GM11168 (cell line): Measurements from ENCODE around the gene TECTB.
"Not testable (repeated sequence)": the region's sequence is repeated elsewhere in the genome, so short reads cannot be mapped to it uniquely, and the experiment has no call there.

Experiments used
- in situ Hi-C: fragments of 300-500 bp; cut with MboI; formaldehyde crosslinking; loops from one replicate; pipeline ENCODE4 v1.12.0; 2022; ENCODE audit warnings: low sequenced_read_pairs; ENCODE audit not compliant: unreplicated experiment

The TECTB gene

DNA sequence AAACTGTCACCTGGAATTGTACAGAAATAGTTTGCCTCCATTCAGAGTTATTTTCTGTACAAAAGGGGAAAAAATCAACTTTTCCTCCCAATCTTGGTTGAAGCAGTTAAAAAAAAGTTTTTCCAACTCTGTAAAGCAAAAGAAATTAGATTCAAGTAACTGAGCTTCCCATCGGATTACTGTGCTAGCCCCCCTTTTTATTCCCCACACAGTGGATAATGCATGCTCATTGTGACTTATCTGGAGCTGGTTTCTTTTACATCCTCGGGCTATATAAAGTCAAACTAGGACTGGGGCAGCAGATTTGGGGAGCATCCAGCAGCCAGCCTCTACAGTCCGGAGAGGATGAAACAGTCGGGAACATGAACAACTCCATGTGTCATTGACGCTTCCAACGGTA, at the start of gene TECTB:
TECTB (plus strand) TSS at position 301 of the 400 bp plus-strand sequence. CDS start 335 bp downstream, outside the sequence.
- in situ Hi-C loops: no loop called here

DNA sequence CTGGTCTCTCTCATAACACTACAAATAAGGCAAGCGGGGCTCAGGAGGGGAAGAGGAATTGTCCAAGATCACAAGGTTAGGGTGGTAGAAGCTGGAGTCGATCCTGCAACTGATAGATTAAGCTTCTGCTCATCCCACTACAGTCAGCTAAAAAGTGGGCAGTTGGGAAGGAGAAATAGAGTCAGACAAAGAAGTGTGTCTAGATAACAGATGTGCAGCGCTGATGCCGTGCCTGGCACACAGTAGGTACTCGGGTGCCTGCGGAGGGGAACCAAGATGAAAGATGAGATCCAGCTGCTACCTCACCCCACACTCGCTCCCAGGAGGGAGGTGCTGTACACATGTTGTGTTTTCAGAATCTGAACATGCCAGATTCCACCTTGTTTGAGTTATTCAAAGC, 48.1 kb upstream of the TECTB start:
- in situ Hi-C loops: no loop called here

DNA sequence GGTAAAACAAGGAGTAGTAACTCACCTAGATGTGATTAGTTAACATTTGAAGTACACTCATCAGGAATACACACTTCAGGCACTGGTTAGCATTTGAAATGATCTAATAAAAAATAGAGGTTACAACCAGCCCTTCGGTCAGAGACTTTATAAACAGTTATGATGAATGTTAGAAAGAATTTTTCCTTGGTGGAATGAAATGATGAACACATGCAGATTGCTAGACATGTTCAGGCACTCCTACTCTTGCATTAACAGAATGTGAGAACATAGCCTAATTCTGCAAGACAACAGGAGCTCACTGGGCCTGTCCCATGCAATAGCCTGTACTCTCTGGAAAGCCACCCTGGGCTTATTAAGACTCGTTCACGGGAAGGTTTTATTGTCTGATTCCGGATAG, 47.3 kb upstream of the TECTB start:
- in situ Hi-C loops: no loop called here

DNA sequence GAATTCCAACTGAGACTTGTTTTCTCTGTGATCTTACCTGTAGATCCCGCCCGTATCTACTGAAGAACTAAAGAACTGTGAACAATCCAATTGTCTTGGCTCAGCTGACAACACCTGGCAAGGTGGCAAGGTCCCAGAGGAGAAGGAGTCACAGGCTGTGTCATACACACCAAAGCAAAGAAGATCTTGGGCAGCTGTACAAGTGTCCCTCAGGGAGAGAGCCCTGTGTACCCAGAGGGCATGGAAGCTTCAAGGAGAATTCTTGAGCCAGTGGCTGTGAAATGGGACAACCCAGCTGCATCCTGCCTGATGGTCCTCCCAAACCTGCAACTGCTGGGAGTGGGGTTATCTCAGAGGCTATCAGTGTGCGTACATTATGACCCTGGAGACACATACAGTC, 46.7 kb upstream of the TECTB start:
- in situ Hi-C loops: no loop called here

DNA sequence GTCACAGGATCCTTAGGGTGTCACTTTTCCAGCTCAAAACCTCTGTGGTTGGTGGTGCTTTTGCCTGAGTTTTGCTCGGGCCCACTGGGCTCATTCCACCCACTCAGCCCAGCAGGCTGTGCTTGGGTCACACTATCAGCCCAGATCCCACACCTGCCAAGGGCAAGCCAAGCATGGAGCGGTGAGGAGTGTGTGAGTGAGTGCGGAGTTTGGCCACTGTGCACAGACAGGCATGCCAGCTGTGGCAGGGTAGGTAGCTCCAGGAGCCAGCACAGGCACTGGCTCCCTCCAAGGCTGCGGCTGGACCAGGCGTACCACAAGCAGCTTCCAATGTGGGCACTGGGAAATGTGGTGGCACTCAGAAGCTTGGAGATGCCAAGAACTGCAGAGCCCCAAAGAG, 43.9 kb upstream of the TECTB start:
- in situ Hi-C loops: no loop called here

DNA sequence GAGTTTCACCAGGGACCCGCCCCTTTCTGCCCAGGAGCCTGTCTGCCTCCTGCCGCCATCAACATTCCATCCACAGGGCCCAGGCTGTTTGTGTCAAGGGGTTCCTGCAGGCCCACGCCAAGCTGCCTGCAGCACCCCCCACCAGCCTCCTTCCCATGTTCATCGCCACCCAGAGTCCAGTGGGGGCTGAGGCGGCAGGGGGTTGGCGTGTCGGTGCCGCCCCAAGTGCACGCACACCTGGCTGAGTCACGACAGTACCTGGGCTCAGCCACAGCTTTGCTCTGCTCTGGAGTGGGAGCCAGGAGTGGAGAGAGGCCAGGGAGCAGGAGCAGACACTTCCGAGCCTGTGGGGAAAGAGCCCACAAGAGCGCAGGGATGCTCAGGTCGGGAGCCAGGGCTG, 42.8 kb upstream of the TECTB start:
- in situ Hi-C loops: no loop called here

DNA sequence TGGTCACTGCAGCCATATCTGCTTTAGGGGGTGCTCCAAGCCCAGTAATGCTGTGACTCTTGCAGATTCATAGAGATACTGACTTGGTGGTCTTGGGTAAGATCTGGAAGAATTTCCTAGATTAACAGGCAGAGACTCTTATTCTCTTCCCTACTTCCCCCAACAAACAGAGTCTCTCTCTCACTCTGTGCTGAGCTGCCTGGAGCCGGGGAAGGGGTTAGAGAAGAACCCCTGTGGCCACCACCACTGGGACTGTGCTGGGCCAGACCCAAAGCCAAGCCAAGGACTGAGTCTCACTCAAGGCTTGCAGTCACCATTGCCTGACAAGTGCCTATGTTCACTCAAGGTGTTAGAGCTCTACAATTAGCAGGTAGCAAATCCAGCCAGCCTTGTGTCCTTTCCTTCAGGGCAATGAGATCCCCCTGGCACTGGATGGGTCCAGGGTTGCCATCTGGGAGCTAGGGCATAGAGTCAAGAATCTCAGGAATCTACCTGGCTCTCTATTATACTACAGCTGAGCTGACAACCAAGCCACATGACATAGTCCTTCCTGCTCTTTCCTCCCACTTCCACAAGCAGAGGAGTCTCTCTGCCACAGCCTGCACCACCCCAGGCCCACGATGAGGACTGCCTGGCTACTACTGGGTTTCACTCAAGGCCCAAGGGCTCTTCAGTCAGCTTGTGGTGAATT, 41.4 kb upstream of the TECTB start:
- in situ Hi-C loops: no loop called here

DNA sequence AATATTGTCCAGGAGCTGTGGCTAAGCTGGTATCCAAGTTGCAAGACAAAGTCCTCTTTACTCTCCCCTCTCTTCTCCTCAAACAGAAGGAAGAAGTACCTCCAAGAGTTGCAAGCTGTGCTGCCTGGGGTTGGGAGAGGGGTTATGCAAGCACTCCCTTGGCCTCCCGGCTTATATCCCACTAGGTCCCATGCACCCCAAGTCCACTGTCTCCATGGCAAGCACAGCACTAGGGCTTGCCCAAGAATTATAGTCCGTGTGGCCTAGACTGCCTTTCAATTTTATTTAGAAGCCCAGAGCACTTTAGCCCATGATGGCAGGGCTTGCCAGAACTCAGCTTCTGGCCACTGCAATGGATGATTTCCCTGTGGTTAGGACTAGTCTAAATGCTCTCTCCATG, 40.4 kb upstream of the TECTB start:
- in situ Hi-C loops: no loop called here

DNA sequence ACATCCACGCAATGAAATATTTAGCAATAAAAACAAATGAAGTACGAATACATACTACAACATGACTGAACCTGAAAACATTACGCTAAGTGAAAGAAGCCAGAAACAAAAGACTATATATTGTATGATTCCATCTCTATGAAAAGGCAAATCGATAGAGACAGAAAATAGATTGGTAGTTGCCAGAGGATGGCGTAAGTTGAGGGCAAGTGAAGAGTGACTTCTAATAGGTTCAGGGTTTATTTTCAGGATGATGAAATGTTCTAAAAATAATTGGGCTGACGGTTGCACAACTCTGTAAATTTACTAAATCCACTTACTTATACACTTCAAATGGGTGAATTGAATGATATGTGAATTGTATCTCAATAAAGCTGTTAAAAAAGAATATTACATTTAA, 39.5 kb upstream of the TECTB start:
- in situ Hi-C loops: no loop called here

DNA sequence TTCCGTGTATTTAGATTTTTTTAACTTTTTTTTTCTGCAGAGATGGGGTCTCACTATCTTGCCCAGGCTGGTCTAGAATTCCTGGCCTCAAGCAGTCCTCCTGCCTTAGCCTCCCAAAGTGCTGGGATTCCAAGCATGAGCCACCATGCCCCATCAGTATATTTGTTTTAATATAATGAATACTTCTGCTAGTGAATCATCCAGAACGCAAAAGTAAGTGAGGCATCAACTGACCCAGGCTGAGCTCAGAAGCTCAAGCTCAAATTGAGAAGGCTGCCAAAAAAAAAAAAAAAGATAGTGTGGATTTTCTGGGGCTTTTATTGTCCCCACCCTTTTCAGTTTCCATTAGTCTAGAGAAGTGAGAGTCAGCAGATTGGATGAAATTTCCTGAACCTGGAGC, 39.0 kb upstream of the TECTB start:
- in situ Hi-C loops: no loop called here

DNA sequence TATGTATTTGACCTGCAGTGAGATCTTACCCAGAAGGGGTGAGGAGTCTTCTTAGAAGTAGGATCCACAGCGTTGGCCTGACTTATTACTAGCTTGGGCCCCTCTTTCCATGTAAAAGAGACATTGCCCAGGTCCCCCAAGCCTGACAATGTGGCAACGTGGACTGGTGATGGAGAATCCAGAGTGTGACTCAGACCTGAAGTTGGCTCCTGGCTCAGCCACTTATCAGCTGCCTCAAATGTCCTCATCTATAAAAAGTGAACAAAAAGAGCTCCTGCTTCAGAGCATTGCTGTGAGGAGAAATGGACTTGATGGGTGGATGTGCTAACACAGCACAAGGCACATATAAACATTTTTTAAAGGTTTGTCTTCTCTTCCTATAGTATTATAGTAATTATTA, 35.4 kb upstream of the TECTB start:
- in situ Hi-C loops: no loop called here

DNA sequence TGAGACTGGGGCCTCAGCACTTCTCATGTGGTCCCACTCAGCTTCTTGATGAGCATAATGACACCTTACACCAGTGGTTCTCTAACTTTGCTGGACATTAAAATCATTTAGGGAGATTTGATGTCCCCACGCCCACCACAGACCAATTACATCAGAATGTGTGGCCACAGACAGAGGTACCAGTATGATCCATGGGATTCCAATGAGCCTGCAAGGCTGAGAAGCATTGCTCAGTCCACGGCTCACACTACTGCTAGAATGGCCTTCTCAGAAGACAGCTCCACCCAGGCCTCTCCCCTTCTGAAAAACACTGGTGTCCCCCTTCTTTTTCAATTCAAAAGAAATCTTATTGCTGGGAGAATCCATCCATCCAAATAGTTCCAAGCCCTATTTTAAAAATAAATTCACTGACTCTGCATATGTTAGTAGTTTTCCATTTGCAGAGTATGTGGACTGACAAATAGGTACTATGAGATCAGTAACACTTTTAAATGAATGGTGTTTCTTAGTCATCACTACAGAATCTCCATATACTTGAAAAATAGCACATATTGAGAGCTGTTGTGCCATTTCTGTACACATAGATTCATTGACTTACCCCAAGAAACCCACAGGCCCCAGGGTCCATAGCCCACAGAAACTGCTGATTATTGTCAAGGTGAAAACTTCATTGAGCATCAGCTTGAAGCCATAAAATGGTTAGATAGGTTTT, 34.5 kb upstream of the TECTB start:
- in situ Hi-C loops: no loop called here

DNA sequence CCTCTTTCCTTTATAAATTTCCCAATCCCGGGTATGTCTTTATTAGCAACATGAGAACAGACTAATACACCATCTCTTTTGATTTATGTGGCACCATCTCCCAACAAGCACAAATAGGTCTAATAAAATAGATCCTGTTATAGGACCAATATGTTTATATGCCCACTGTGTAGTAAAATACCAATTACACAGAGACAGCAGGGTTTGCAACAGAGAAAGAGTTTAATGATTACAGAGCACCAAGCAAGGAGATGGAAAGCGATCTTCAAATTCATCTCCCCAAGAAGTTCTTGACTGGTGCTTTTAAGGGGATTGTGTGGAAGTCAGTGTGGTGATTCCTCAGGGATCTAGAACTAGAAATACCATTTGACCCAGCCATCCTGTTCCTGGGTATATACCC, 33.5 kb upstream of the TECTB start:
- in situ Hi-C loops: no loop called here

DNA sequence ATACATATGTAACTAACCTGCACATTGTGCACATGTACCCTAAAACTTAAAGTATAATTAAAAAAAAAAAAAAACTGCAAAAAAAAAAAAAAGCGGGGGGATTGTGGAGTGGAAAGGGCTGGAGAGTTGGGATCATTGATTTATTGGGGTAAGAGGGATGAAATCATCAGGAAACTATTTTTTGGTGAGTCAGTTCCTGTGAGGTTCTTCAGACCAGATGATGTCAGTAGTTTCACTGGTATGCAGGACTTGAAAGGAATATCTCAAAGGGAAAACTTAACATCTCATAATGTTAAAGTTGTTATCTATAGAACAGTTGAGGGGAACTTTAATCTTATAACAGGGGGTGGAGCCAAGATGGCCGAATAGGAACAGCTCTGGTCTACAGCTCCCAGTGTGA, 32.6 kb upstream of the TECTB start:
- in situ Hi-C loops: no loop called here

DNA sequence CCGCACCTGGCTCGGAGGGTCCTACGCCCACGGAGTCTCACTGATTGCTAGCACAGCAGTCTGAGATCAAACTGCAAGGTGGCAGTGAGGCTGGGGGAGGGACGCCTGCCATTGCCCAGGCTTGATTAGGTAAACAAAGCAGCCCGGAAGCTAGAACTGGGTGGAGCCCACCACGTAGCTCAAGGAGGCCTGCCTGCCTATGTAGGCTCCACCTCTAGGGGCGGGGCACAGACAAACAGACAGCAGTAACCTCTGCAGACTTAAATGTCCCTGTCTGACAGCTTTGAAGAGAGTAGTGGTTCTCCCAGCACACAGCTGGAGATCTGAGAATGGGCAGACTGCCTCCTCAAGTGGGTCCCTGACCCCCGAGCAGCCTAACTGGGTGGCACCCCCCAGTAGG, 32.0 kb upstream of the TECTB start:
- in situ Hi-C loops: not testable (repeated sequence)

DNA sequence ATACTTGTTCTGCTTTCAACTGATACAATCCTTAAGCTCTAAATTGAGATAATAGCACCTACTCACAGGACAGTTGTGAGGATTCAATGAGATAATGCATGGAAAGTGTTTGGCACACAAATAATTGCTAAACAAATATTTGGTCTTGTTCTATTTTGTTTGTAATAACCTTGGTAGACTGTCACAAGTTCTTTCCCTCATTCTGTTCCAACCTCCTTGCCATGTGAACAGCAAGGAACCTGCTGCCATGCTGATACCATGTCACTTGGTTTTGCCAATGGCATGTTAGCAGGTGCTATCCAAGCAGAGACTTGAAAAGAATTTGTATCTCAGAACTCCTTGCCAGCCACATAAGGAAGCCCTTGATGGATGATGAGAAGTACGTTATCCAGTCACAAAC, 24.8 kb upstream of the TECTB start:
- in situ Hi-C loops: no loop called here

DNA sequence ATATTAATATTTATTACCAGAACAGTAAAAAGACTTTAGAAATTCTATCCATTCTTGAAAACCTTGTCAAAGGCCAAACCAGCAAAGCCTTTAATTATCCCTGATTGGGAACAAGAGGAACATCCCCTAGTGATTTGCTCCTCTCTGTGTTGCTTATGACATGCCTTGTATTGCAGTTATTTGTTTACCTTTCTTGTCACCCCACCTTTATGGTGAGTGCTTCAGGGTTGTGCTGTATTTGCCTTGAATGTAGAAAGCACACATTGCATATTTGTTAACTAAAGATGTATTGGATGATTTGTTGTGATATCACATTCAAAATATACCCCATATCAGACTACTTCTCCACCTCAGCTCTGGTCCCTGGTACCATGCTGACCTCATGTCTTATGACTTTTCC, 23.5 kb upstream of the TECTB start:
- in situ Hi-C loops: no loop called here

DNA sequence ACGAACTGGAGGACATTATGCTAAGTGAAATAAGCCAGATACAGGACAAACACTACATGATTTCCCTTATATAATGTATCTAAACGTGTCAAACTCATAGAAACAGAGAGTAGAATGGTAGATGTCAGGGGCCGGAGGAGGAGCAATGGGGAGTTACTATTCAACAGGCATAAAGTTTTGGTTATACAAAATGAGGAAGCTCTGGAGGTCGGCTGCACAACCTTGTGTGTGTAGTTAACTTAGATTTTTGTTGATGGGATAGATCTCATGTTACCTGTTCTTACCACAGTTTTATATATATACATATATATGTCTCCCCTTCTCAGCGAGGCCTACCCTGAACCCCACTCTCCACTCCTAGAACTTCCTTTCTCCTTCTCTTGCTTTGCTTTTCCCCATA, 22.4 kb upstream of the TECTB start:
- in situ Hi-C loops: no loop called here

DNA sequence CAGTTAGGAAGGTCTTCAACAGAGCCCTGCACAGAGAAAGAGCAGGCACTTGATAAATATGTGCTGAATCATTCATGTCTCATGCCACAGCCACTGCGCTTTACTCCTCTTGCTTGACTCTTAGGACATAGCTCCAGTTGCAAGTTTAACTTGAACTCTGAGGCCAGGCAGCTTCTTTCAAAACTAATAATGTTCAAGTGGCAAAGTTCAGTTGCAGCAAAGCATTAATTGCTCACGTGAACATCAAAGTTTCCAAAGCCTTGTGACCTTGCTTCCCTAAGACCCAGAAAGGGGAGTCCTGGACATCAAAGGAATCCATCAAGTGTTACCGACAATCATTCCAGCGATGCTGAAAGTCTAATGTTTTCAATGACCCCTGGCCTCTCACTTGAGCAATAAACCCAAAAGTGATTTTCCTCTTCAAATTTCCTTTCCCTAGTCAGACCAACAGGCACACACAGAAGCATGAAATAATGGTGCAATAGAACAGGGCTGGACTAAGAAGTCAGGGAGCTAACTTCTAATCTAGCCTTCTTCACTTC, 21.8 kb upstream of the TECTB start:
- in situ Hi-C loops: no loop called here

DNA sequence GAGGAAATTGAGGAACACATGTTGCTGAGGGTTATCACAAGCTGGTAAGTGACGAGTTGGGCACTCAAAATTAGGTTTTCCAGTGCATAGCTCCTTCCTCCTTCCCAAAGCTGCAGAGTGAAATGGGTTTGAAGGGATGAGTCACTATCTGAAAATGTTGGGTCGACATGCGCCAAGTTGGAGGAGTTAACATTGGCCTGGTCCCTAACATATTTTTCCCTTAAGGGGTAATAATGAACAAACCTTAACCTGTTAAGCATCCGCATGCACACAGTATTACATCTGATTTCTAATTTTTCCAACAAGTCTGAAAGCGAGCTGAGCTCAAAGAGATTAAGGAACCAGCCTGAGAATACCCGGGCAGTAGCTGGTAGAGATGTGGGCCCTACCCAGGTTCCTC, 20.7 kb upstream of the TECTB start:
- in situ Hi-C loops: no loop called here

DNA sequence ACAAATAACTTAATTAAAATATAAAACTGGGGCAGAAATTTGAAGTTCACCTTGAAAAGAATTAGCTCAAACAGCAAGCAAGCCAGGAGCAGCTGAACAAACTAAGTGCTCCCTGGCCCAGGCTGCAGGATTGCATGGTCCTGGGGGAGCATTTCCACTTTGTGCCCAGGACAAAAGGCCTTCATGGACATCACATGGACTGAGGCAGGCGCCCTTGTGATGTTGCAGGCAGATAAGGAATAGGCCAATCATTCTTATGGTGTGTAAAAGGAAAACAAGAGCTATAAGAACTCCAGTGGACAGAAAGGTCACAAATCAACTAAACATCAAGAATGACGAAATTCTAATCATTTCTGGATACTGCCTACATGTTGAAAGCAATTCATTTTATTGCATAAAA, 17.5 kb upstream of the TECTB start:
- in situ Hi-C loops: no loop called here

DNA sequence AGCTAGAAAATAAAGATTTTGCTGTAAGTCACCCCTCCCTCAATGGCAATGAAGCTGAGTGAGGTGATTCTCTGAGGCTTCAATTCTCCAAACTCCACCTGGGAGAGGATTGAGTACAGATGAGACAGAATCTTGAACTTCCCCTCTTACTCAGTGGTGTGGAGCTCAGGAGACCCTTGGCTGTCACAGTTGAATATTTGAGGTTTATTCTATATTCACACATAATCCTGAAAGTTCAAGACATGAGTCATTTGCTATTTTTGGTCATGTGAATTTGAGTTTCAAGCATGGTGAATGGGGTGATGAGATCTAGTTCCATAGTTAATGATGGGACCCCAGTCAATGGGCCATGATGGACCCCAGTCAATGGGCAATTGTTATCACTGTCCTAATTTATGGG, 13.9 kb upstream of the TECTB start:
- in situ Hi-C loops: no loop called here
